Measurements from ENCODE around the gene SRXN1. TPM values are rescaled to one million over a fixed set of nuclear protein-coding genes. Genes with fewer than 3 reads are reported as not detected.

Gene SRXN1
- total RNA-seq, 6 experiments from 2014 or later, result 50.0 to 65.4 (median 58.3) TPM

- TF ChIP-seq, protein P1, sequence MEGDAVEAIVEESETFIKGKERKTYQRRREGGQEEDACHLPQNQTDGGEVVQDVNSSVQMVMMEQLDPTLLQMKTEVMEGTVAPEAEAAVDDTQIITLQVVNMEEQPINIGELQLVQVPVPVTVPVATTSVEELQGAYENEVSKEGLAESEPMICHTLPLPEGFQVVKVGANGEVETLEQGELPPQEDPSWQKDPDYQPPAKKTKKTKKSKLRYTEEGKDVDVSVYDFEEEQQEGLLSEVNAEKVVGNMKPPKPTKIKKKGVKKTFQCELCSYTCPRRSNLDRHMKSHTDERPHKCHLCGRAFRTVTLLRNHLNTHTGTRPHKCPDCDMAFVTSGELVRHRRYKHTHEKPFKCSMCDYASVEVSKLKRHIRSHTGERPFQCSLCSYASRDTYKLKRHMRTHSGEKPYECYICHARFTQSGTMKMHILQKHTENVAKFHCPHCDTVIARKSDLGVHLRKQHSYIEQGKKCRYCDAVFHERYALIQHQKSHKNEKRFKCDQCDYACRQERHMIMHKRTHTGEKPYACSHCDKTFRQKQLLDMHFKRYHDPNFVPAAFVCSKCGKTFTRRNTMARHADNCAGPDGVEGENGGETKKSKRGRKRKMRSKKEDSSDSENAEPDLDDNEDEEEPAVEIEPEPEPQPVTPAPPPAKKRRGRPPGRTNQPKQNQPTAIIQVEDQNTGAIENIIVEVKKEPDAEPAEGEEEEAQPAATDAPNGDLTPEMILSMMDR (IDR thresholded peaks at IDR 0.05), result no peak
- H3K4me1 Mint-ChIP-seq (ENCODE audit: low read depth), result peaks cover 54% of the 10 kb centered on the region
- H3K36me3 Mint-ChIP-seq (ENCODE audit: low read depth), result peaks cover 35% of the 10 kb centered on the region
- peaks cover 3% of the 10 kb centered on the region for H3K27me3 Mint-ChIP-seq (ENCODE audit: insufficient read depth)
- H3K9me3 Mint-ChIP-seq, result no peaks in the 10 kb centered on the region
- no peak overlapping the region for H3K4me3 Mint-ChIP-seq
- no peak for DNase-seq
- H3K27ac Mint-ChIP-seq, result no peak overlapping the region
Observed at GRCh38 chr20:650281-650680, 2.7 kb downstream of the SRXN1 start.

GRCh38 chr20:647479-648019 is 5.5 kb downstream of the SRXN1 start:
- Mint-ChIP-seq H3K4me3 (no peak overlapping the region), H3K27ac (no peak overlapping the region), H3K36me3 (ENCODE audit: low read depth) (peaks cover 35% of the 10 kb centered on the region), H3K27me3 (ENCODE audit: insufficient read depth) (peaks cover 3% of the 10 kb centered on the region; the same call in 1 of the 2 replicates), H3K4me1 (ENCODE audit: low read depth) (peaks cover 39% of the 10 kb centered on the region), H3K9me3 (no peaks in the 10 kb centered on the region)
- DNase-seq, result no peak
- TF ChIP-seq, protein P1 (IDR thresholded peaks at IDR 0.05), result no peak

DNA sequence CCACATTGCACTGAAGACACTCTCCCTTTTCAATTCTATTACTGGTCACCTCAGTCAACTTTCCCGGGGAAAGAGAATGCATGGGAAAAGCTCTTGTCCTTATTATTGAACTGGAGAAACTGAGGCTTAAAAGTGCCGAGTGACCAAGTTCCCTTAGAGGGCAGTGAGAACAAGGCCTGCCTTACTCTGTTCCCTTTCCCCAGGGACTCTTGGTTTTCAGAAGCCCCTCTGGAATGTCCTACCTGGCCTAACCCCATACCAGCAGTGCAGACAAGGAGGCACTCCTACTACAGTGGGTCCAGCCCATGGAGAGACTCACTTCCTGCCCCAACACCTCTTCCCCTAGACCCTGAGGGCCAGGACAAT is 6.1 kb downstream of the SRXN1 start:
- TF ChIP-seq, protein P1 (IDR thresholded peaks at IDR 0.05), result no peak
- Mint-ChIP-seq H3K36me3 (ENCODE audit: low read depth) (peaks cover 35% of the 10 kb centered on the region), H3K27ac (no peak overlapping the region), H3K27me3 (ENCODE audit: insufficient read depth) (peaks cover 3% of the 10 kb centered on the region; the same call in 1 of the 2 replicates), H3K4me1 (ENCODE audit: low read depth) (peaks cover 32% of the 10 kb centered on the region), H3K4me3 (no peak overlapping the region), H3K9me3 (no peaks in the 10 kb centered on the region)
- DNase-seq, result no peak

- TF ChIP-seq, protein P1 (IDR thresholded peaks at IDR 0.05), result no peak
- no peaks in the 10 kb centered on the region for H3K9me3 Mint-ChIP-seq
- H3K27me3 Mint-ChIP-seq (ENCODE audit: insufficient read depth), result peaks cover 3% of the 10 kb centered on the region
- H3K4me3 Mint-ChIP-seq, result no peak overlapping the region
- H3K27ac Mint-ChIP-seq, result no peak overlapping the region
- no peak for DNase-seq
- H3K4me1 Mint-ChIP-seq (ENCODE audit: low read depth), result peaks cover 30% of the 10 kb centered on the region
- H3K36me3 Mint-ChIP-seq (ENCODE audit: low read depth), result peaks cover 35% of the 10 kb centered on the region
Observed at GRCh38 chr20:646107-646867, 6.7 kb downstream of the SRXN1 start.

DNA sequence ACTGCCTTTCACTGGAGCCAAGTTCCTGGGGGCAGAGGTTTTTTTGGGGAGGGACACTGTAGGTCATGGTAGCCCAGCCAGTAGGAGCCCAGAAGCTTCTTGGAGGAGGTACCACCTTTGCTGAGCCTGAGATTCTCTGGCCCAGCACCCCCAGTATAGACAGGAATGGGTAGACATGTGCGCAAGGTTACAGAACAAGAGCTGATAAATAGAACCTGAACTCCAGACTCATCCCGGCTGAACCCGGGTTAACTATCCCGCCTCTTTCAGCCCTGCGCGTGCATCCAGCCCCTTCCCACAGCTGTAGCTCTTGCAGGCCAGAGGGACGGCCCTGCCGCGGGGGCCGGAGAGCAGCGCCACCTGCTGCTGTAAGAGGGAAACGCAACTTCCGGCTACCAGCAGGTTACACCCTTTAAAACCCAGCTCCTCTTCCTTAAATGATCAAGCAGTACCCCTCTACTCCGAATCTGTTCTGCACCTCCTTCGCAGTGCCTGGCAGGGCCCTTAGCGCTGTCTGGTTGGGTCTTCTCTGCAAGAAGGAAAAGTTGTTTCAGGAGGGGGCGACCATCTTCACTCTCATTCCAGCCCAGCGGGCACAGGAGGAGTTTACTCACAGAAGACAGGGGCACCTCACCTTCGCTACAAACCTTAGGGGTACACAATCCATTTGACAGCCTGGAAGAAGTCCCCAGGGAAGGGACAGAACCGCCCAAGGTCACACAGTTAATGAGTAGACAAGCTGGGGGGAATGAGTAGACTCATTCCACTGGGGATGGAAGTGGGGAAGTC is 7.5 kb downstream of the SRXN1 start:
- Mint-ChIP-seq H3K9me3 (no peaks in the 10 kb centered on the region), H3K27ac (no peak overlapping the region), H3K27me3 (ENCODE audit: insufficient read depth) (peaks cover 10% of the 10 kb centered on the region), H3K4me3 (no peak overlapping the region; the same call in 1 of the 2 replicates), H3K4me1 (ENCODE audit: low read depth) (peaks cover 24% of the 10 kb centered on the region), H3K36me3 (ENCODE audit: low read depth) (peaks cover 27% of the 10 kb centered on the region)
- TF ChIP-seq, protein P1 (IDR thresholded peaks at IDR 0.05), result peak; percentile 98
- DNase-seq, result peak; percentile 33

All from HFFc6 (cell line).